Mucosa of rectum (tissue), 2 donors: Measurements from ENCODE around the gene GRIN3A.
A peak's percentile ranks its signal among the peaks of the same experiment; 100 is the strongest.
"Not testable (repeated sequence)": the region's sequence is repeated elsewhere in the genome, so short reads cannot be mapped to it uniquely, and the experiment has no call there.

Source experiments
- H3K27ac ChIP-seq, 2 donors: one replicate each; pipeline ENCODE4 v1.7.0; 2013; ENCODE audit warnings: inconsistent platforms in 2 of 2, low read depth in 2 of 2, low read length in 2 of 2
- H3K27me3 ChIP-seq, 2 donors: one replicate each; pipeline ENCODE4 v1.7.0; 2013; ENCODE audit warnings: low read length in 2 of 2; ENCODE audit not compliant: control insufficient read depth in 2 of 2, insufficient read depth in 2 of 2
- H3K36me3 ChIP-seq, 2 donors: one replicate each; pipeline ENCODE4 v1.7.0; 2013; ENCODE audit warnings: low read length in 2 of 2; ENCODE audit not compliant: control insufficient read depth in 2 of 2, insufficient read depth in 2 of 2
- H3K4me1 ChIP-seq, 2 donors: one replicate each; pipeline ENCODE4 v1.7.0; 2013; ENCODE audit warnings: low read length in 2 of 2, mild to moderate bottlenecking in 1 of 2; ENCODE audit not compliant: control insufficient read depth in 2 of 2, insufficient read depth in 2 of 2
- H3K4me3 ChIP-seq, 2 donors: one replicate each; pipeline ENCODE4 v1.7.0; 2013; ENCODE audit warnings: low read length in 2 of 2
- H3K9ac ChIP-seq, 2 donors: one replicate each; pipeline ENCODE4 v1.7.0; 2013; ENCODE audit warnings: low read length in 2 of 2, low read depth in 1 of 2, mild to moderate bottlenecking in 1 of 2
- H3K9me3 ChIP-seq, 2 donors: one replicate each; pipeline ENCODE4 v1.7.0; 2013; ENCODE audit warnings: low read length in 2 of 2; ENCODE audit not compliant: control insufficient read depth in 2 of 2
- donor health status: healthy.
- donor health status: Normal muscosa, but diverticular disease.

The GRIN3A gene

DNA sequence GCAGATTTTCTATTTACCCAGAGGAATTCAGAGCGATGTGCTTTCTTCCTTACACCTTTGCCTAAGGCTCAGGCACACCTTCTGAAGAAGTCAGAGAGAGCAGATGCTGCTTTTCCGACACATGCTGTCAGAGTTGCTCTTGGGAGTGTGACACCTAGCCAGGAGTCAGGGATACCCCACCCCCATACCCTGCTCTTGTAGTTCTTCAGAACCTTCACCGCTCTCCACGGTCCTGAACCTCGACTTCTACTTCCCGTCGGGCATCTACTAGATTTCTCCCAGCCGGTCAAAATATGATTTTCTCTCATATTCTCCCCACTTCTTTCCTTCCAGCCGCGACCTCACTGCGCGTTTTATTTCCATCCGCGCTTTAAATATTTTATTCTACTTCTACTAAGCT is 1.7 kb downstream of the GRIN3A start:
- Histone ChIP-seq H3K27me3 (peaks cover 27 to 30% of the 10 kb centered on the region in 2 donors), H3K9ac (no peak overlapping the region), H3K36me3 (no peaks in the 10 kb centered on the region), H3K9me3 (no peaks in the 10 kb centered on the region), H3K4me3 (no peak overlapping the region), H3K27ac (no peak overlapping the region), H3K4me1 (peaks cover 0 to 6% of the 10 kb centered on the region in 2 donors)

DNA sequence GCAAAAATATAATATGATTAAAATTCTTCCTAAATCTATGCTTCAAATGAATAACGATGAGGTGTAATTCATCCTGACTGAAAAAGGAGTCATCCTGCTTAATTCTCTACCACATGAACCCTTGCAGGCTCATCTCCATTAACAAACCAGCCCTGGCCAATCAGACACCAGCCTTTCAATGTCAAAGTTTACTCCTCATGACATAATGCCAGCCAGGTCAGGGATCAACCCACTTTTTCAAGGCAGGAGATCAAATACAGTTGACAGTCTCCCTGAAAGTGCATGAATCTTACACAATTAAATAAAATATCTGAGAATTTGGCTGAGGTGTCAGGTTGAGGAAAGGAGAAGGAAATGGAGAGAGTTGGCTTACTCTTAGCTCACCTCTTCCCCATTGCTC is 7.0 kb downstream of the GRIN3A start:
- no peaks in the 10 kb centered on the region for H3K36me3 ChIP-seq
- H3K27me3 ChIP-seq = peaks cover under 1% of the 10 kb centered on the region in 2 donors
- no peaks in the 10 kb centered on the region for H3K4me1 ChIP-seq
- no peaks in the 10 kb centered on the region for H3K9me3 ChIP-seq
- H3K27ac ChIP-seq = no peak overlapping the region
- no peak overlapping the region for H3K9ac ChIP-seq
- no peak overlapping the region for H3K4me3 ChIP-seq

DNA sequence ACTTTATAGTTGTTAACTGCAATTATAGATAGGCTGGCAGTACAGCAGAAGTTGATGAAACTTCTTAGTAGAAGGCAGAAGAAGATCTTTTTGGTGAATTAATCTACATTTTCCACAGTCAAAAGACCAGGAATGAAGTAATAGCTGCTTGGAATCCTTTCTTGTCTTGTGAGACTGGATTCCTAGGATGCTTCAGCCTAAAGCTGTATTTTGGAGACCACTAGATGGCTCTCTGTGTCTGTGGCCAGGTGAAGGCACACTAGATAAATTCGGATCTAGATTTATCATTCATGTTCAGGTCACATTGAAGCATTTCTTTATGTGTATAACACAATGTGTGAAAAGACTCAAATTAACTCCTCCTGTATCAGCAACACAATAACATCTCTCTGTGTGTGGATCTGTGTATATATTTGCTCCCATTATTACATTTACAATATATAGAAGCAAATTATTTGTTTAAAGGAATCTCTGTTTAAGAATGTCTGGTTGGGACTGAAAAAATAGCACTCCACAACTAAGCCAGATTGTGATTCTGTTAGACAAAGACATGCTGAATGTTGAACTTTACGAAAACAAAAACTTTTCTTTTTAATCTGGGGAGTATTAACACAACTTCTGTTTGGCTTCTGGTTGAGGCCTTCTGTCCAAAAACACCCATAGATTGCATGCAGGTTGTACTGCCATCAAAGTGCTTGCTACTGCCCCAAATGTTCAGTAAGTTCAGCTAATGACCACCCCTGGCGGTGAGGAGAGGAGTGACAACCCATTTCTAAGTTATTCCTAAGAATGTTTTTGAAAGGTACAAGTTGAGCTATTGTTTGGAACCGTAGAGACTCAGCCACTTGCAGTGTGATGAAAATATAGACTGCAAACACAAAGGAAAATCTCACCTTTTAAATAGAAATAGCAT is 10.6 kb downstream of the GRIN3A start:
- H3K9ac ChIP-seq = no peak overlapping the region
- no peak overlapping the region for H3K4me3 ChIP-seq
- H3K27ac ChIP-seq = no peak overlapping the region
- H3K36me3 ChIP-seq = no peaks in the 10 kb centered on the region
- no peaks in the 10 kb centered on the region for H3K4me1 ChIP-seq
- H3K9me3 ChIP-seq = no peaks in the 10 kb centered on the region
- no peaks in the 10 kb centered on the region for H3K27me3 ChIP-seq

DNA sequence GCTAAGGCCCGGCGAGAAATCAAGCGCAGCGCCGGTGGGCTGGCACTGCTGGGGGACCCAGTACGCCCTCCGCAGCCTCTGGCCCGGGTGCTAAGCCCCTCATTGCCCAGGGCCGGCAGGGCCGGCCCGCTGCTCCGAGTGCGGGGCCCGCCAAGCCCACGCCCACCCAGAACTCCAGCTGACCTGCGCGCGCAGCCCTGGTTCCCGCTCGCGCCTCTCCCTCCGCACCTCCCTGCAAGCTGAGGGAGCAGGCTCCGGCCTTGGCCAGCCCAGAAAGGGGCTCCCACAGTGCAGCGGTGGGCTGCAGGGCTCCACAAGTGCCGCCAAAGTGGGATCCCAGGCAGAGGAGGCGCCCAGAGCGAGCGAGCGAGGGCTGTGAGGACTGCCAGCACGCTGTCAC is 14.2 kb downstream of the GRIN3A start:
- H3K9ac ChIP-seq, H3K27me3 ChIP-seq, H3K27ac ChIP-seq, H3K4me1 ChIP-seq, H3K9me3 ChIP-seq, H3K36me3 ChIP-seq, H3K4me3 ChIP-seq: not testable (repeated sequence)

- no peak overlapping the region for H3K9ac ChIP-seq
- H3K36me3 ChIP-seq = no peaks in the 10 kb centered on the region
- H3K27me3 ChIP-seq = no peaks in the 10 kb centered on the region
- no peak overlapping the region for H3K27ac ChIP-seq
- H3K9me3 ChIP-seq = no peaks in the 10 kb centered on the region
- H3K4me3 ChIP-seq = no peak overlapping the region
- no peaks in the 10 kb centered on the region for H3K4me1 ChIP-seq
Measured at GRCh38 chr9:101718192-101718591, 20.3 kb downstream of the GRIN3A start.

DNA sequence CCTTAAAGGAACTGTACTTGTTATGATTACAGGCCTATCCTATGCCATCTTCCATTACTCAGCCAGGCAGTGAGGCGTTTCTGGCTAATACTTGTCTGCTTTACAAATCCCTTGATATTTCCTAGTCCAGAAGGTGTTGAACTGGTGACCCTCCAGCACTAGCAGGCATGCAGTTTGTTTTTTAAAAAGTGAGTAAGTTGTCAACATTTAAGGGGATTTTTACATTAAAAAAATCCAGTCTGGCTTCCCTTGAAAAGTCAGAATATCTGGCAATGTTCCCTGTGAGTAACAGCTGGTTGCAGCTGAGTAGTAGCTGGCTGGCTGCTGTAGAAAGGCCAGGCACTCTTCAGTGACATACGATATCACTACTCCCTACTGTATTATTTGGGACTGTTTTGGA is 21.8 kb downstream of the GRIN3A start:
- Histone ChIP-seq H3K36me3 (no peaks in the 10 kb centered on the region), H3K4me3 (no peak overlapping the region), H3K9ac (no peak overlapping the region), H3K9me3 (no peaks in the 10 kb centered on the region), H3K27ac (no peak overlapping the region), H3K27me3 (no peaks in the 10 kb centered on the region), H3K4me1 (no peaks in the 10 kb centered on the region)

DNA sequence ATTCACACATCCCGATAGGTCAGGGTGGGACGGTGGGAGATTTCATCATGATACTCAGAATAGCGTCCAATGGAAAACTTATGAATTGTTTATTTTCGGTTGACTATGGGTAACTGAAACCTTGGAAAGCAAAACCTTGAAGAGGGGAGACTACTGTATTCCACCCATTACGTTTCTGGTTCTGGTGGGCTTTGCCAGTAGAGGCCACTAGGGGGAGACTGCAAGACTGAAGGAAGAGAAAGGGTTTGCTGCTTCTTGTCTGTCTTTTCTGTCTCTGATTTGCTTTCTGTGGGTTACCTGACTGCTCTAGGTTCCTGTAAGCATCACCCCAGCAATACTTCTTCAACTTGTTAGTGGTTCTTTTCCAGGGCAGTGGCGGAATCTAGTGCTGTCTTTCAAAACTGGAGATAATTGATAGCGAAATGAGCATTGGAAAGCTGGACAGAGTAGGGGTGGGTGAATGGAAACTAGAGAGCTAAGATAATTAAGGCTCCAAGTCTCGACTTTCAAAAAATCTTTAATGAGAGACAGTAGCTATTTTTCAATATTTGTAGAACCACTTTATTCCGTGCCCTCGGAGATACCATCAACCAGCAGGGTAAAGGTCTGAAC is 27.0 kb downstream of the GRIN3A start:
- no peaks in the 10 kb centered on the region for H3K27me3 ChIP-seq
- no peaks in the 10 kb centered on the region for H3K9me3 ChIP-seq
- no peak overlapping the region for H3K9ac ChIP-seq
- H3K4me1 ChIP-seq = peaks cover 5 to 7% of the 10 kb centered on the region in 2 donors
- H3K27ac ChIP-seq = no peak overlapping the region
- H3K4me3 ChIP-seq = no peak overlapping the region
- H3K36me3 ChIP-seq = no peaks in the 10 kb centered on the region

- Histone ChIP-seq H3K4me3 (no peak overlapping the region), H3K9me3 (no peaks in the 10 kb centered on the region), H3K36me3 (no peaks in the 10 kb centered on the region), H3K27me3 (no peaks in the 10 kb centered on the region), H3K4me1 (peaks cover 9 to 21% of the 10 kb centered on the region in 2 donors), H3K9ac (no peak overlapping the region), H3K27ac (no peak overlapping the region)
Measured at GRCh38 chr9:101708855-101709254, 29.6 kb downstream of the GRIN3A start.

- no peaks in the 10 kb centered on the region for H3K27me3 ChIP-seq
- H3K27ac ChIP-seq = no peak overlapping the region
- no peak overlapping the region for H3K9ac ChIP-seq
- no peaks in the 10 kb centered on the region for H3K36me3 ChIP-seq
- no peaks in the 10 kb centered on the region for H3K9me3 ChIP-seq
- peaks cover 9 to 29% of the 10 kb centered on the region in 2 donors for H3K4me1 ChIP-seq
- H3K4me3 ChIP-seq = no peak overlapping the region
Measured at GRCh38 chr9:101707721-101708120, 30.7 kb downstream of the GRIN3A start.

- H3K27ac ChIP-seq = peak overlapping the region; percentile 25 to 62
- no peaks in the 10 kb centered on the region for H3K27me3 ChIP-seq
- H3K9ac ChIP-seq = no peak overlapping the region
- no peaks in the 10 kb centered on the region for H3K9me3 ChIP-seq
- H3K36me3 ChIP-seq = no peaks in the 10 kb centered on the region
- peaks cover 9 to 31% of the 10 kb centered on the region in 2 donors for H3K4me1 ChIP-seq
- H3K4me3 ChIP-seq = no peak overlapping the region
Measured at GRCh38 chr9:101706997-101707396, 31.4 kb downstream of the GRIN3A start.
